ENCODE data around the gene NRN1.

NRN1 gene

GRCh38 chr6:6002005-6002847 lies 4.5 kb downstream of the NRN1 start:
- DNase-seq (ENCODE audit: low read depth in 2 of 2) = no peak

GRCh38 chr6:6001443-6001842 lies 5.3 kb downstream of the NRN1 start:
- DNase-seq (ENCODE audit: low read depth in 2 of 2) = no peak

GRCh38 chr6:5999688-6000608 lies 6.8 kb downstream of the NRN1 start:
- DNase-seq (ENCODE audit: low read depth in 2 of 2) = no peak

GRCh38 chr6:5998711-5999687 lies 7.7 kb downstream of the NRN1 start:
- DNase-seq (ENCODE audit: low read depth in 2 of 2) = no peak

- DNase-seq (ENCODE audit: low read depth in 2 of 2) = no peak
Observed at GRCh38 chr6:5998236-5998635, 8.5 kb downstream of the NRN1 start.

GRCh38 chr6:5997420-5997987 lies 9.2 kb downstream of the NRN1 start:
- no peak for DNase-seq (ENCODE audit: low read depth in 2 of 2)

- no peak for DNase-seq (ENCODE audit: low read depth in 2 of 2)
Observed at GRCh38 chr6:5996714-5997419, 9.9 kb downstream of the NRN1 start.

- no peak for DNase-seq (ENCODE audit: low read depth in 2 of 2)
Observed at GRCh38 chr6:5995949-5996713, 10.6 kb downstream of the NRN1 start.

- DNase-seq (ENCODE audit: low read depth in 2 of 2) = no peak
Observed at GRCh38 chr6:5995658-5995948, 11.1 kb downstream of the NRN1 start.

- no peak for DNase-seq (ENCODE audit: low read depth in 2 of 2)
Observed at GRCh38 chr6:5994999-5995657, 11.6 kb downstream of the NRN1 start.

- DNase-seq (ENCODE audit: low read depth in 2 of 2) = no peak
Observed at GRCh38 chr6:5994234-5994998, 12.3 kb downstream of the NRN1 start.

GRCh38 chr6:5992551-5993225 lies 14.0 kb downstream of the NRN1 start:
- no peak for DNase-seq (ENCODE audit: low read depth in 2 of 2)

- DNase-seq (ENCODE audit: low read depth in 2 of 2) = no peak
Observed at GRCh38 chr6:5990786-5991185, 15.9 kb downstream of the NRN1 start.

- DNase-seq (ENCODE audit: low read depth in 2 of 2) = no peak
Observed at GRCh38 chr6:5989141-5989723, 17.5 kb downstream of the NRN1 start.

- DNase-seq (ENCODE audit: low read depth in 2 of 2) = no peak
Observed at GRCh38 chr6:5986861-5987260, 19.9 kb downstream of the NRN1 start.

- no peak for DNase-seq (ENCODE audit: low read depth in 2 of 2)
Observed at GRCh38 chr6:5984150-5985089, 22.3 kb downstream of the NRN1 start.
